RWPE1 (cell line): Measurements from ENCODE around the gene TPSG1.
"Not testable (repeated sequence)": the region's sequence is repeated elsewhere in the genome, so short reads cannot be mapped to it uniquely, and the experiment has no call there.

Experiments used
- CTCF ChIA-PET: fragments of 350-600 bp; sonication (Branson Sonifier 250); formaldehyde crosslinking; extraction: SDS; loops from one replicate; lab custom pipeline; 2021; lab: Yijun Ruan, JAX
- POLR2A ChIA-PET: fragments of 400-600 bp; formaldehyde crosslinking; extraction: SDS; loops from one replicate; lab custom pipeline; 2020; ENCODE audit warnings: antibody characterized with exemption; ENCODE audit not compliant: low non-redundant PET; lab: Yijun Ruan, JAX
- DNase-seq: peaks from one replicate; pipeline ENCODE4 v3.0.0; 2012; ENCODE audit warnings: low spot score
- H3K27ac ChIP-seq: fragments of 450-650 bp; 2 replicates; pipeline ENCODE4 v1.5.1; 2017
- CTCF ChIP-seq: fragments of 450-650 bp; conservative IDR thresholded peaks from 2 replicates; pipeline ENCODE4 v1.5.1; 2017; ENCODE audit warnings: low read depth, mild to moderate bottlenecking

TPSG1 gene

DNA sequence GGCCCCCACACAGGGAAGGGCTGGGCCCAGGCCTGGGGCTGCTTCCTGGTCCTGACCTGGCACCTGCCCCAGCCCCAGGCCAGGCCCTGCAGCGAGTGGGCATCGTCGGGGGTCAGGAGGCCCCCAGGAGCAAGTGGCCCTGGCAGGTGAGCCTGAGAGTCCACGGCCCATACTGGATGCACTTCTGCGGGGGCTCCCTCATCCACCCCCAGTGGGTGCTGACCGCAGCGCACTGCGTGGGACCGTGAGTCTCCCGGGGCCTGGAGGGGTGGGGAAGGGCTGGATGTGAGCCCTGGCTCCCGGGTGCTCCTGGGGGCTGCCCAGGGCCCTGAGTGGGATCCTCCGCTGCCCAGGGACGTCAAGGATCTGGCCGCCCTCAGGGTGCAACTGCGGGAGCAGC is 16.0 kb upstream of the TPSG1 start:
- not testable (repeated sequence) for DNase-seq

DNA sequence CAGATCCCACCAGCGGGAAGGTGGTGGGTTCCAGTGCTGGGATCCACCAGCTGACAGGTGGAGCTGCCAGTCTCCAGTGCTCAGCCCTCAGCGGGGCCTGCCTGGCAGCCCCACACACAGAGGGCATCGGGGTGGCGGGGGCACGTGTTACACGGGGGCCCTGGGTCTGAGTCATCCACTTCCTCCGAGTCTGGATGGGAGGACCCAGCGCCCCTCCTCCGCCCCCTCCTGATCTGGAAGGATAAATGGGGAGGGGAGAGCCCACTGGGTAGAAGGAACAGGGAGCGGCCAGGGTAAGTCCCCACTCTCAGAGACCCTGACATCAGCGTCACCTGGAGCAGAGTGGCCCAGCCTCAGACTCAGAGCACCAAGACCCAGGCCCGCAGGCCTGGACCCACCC is 15.4 kb upstream of the TPSG1 start, which contains the start of gene TPSAB1:
Gene TPSAB1 (plus strand): TSS at position 270 of the 400 bp plus-strand sequence. CDS start 234 bp downstream, outside the sequence.
- H3K27ac ChIP-seq, CTCF ChIA-PET, POLR2A ChIA-PET, DNase-seq: not testable (repeated sequence)

More for the DNA sequence above, 16.0 kb upstream of the TPSG1 start:
- CTCF ChIA-PET, POLR2A ChIA-PET, H3K27ac ChIP-seq: not testable (repeated sequence)

- H3K27ac ChIP-seq, DNase-seq, POLR2A ChIA-PET, CTCF ChIA-PET: not testable (repeated sequence)
Observed at GRCh38 chr16:1239575-1239974, 14.5 kb upstream of the TPSG1 start.

DNA sequence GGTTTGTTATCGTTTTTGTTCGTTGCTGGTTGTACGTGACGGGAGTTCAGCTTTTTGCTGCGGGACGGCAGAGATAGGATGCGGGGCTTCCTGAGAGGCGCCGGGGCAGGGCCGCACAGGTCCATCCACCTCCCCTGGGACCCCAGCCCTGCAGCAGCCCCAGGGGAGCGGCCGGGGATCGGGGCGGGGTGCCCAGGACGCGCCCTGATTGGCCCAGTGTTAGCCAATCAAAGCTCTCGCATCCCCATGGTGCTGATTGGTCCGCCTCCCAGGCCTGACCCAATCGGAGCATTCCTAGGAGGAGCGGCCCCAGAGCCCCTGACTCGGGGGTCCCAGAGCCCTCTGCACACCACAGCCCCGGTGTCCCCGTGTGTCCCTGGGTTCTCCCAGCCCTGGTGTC is 13.8 kb upstream of the TPSG1 start:
- DNase-seq, CTCF ChIA-PET, POLR2A ChIA-PET, H3K27ac ChIP-seq: not testable (repeated sequence)

- ChIA-PET POLR2A (no interaction called here), CTCF (no interaction called here)
- H3K27ac ChIP-seq = no peak overlapping the region
- DNase-seq = no peak
- TF ChIP-seq CTCF = no peak
Observed at GRCh38 chr16:1237990-1238389, 12.9 kb upstream of the TPSG1 start.

DNA sequence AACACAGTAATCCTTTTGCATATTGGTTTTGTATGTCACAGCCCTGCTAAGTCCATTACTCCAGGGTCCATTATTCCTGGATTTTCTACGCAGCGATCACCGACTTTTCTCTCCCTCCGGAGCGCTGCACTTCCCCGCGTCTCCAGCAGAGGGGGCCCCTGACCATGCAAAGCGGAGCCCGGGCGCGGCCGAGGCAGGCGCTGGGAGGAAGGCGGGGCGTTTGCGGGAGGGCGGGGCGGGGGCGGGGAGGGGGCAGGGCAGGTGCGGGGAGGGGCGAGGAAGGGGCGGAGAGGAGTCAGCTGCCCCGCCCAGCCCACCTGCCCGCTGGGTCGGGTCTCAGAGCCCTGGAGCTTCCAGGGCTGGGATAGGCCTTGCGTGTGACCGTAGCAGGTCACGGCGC is 11.6 kb upstream of the TPSG1 start:
- H3K27ac ChIP-seq, DNase-seq, CTCF ChIA-PET, POLR2A ChIA-PET: not testable (repeated sequence)

DNA sequence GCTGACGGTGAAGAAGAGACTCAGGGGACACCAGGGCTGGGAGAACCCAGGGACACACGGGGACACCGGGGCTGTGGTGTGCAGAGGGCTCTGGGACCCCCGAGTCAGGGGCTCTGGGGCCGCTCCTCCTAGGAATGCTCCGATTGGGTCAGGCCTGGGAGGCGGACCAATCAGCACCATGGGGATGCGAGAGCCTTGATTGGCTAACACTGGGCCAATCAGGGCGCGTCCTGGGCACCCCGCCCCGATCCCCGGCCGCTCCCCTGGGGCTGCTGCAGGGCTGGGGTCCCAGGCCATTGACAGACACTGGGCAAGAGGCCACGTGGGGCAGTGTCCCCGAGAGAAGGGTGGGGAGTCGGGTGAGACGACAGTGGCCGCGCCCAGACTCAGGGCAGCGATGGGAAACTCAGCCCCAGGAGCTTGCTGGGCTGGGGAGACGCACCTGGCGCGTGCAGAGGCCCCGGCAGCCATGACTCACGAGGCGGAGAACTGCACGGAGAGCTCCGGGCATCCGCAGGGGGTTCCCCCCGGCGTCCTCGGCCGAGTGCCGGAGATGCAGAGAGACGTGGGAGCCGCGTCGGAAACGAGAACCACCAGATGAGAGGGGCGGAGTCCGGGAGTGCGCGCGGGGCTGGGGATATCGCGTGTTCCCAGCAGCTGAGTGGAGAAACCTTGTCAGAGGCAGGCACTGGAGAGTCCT is 7.1 kb upstream of the TPSG1 start:
- CTCF ChIA-PET, DNase-seq, POLR2A ChIA-PET: not testable (repeated sequence)

DNA sequence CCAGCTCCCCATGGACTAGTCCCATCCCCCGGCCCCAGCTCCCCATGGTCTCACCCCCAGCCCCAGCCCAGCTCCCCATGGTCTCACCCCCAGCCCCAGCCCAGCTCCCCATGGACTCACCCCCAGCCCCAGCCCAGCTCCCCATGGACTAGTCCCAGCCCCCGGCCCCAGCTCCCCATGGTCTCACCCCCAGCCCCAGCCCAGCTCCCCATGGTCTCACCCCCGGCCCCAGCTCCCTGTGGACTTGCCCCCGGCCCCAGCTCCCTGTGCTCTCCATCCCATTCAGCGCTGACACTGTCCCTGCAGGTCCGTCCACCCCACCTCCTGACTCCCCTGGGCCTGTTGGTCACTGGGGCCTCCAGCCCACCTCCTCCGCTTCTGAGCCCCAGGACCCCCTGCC is 6.2 kb upstream of the TPSG1 start:
- CTCF ChIA-PET, H3K27ac ChIP-seq, POLR2A ChIA-PET, DNase-seq: not testable (repeated sequence)

More for the DNA sequence above, 7.1 kb upstream of the TPSG1 start:
- not testable (repeated sequence) for H3K27ac ChIP-seq

GRCh38 chr16:1230471-1231212 is 5.6 kb upstream of the TPSG1 start:
- H3K27ac ChIP-seq, POLR2A ChIA-PET, DNase-seq, CTCF ChIA-PET: not testable (repeated sequence)

- DNase-seq, CTCF ChIA-PET, H3K27ac ChIP-seq, POLR2A ChIA-PET: not testable (repeated sequence)
Observed at GRCh38 chr16:1230084-1230470, 5.0 kb upstream of the TPSG1 start, which contains the start of gene TPSB2. Gene TPSB2, minus strand, starts transcription at chr16:1230184. Its CDS starts 233 bp downstream, at chr16:1229951.

GRCh38 chr16:1229476-1229875 is 4.4 kb upstream of the TPSG1 start:
- CTCF ChIA-PET, POLR2A ChIA-PET, H3K27ac ChIP-seq, DNase-seq: not testable (repeated sequence)

DNA sequence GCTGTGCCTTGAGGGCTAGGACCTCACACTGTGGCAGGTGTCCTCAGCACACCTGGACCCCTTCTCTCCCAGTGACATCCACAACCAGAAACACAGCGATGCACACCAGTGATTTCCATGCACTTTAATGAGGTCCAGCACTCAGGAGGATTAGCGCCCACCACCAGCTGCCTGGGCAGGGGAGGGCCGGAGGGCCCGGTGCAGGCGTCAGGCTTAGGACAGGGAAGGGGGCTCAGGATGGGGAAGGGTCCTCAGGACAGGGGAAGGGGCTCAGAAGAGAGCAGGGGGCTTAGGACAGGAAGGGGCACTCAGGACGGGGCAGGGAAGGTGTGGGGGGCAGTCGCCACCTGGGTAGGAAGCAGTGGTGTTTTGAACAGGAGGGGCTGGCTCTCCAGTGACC is 3.2 kb upstream of the TPSG1 start:
- POLR2A ChIA-PET, CTCF ChIA-PET, H3K27ac ChIP-seq, DNase-seq: not testable (repeated sequence)

- CTCF ChIA-PET, DNase-seq, POLR2A ChIA-PET, H3K27ac ChIP-seq: not testable (repeated sequence)
Observed at GRCh38 chr16:1226692-1227091, 1.6 kb upstream of the TPSG1 start.

DNA sequence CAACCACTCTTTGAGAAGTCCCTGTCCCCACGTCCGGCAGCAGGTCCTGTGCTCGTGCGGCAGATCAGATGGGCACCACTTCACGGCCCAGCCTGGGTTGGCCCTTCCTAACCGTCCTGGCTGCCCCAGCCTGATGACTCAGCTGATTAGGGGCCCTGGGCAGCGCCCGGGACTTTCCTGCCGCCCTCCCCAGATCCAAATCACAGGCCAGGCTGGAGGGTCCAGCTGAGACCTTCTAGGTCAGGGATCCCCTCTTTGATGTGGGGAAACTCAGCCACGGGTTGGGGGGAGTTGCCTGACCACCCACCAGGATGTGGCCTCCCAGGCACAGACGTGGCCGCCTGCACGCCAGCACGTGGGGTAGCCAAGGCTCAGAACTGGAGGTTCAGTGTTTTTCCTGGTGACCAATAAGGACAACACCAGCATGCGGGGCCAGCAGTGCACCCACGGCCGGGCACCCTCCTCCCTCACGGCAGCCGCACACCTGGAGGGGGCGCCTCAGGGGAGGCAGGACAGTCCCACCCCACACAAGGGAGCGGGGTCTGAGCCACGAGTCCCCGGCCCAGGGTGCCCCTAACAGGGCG is 752 bp upstream of the TPSG1 start:
- CTCF ChIA-PET = not testable (repeated sequence)

More for the DNA sequence above, 752 bp upstream of the TPSG1 start:
- DNase-seq, H3K27ac ChIP-seq: not testable (repeated sequence)
- POLR2A ChIA-PET = interaction anchor here (0.6 kb wide), 1 partner anchor 285 kb away, joined by 3 read pairs; no protein-coding TSS in a partner anchor
